Thoracic aorta endothelial cell (primary cell): ENCODE measurements around the gene SH3BP5. TPM values are rescaled to one million over a fixed set of nuclear protein-coding genes. Genes with fewer than 3 reads are reported as not detected.

ENCODE experiments used
- small RNA-seq: library from RNA; depleted of rRNA; stranded (forward); fragments of <200 nt; gene quantifications from one replicate; pipeline ENCODE3, GENCODE V24; 2012
- total RNA-seq: library from RNA; depleted of rRNA; stranded (reverse); fragments of >200 nt; gene quantifications from 2 replicates; pipeline ENCODE4 v1.2.3, GENCODE V29; 2012

Gene SH3BP5, protein sequence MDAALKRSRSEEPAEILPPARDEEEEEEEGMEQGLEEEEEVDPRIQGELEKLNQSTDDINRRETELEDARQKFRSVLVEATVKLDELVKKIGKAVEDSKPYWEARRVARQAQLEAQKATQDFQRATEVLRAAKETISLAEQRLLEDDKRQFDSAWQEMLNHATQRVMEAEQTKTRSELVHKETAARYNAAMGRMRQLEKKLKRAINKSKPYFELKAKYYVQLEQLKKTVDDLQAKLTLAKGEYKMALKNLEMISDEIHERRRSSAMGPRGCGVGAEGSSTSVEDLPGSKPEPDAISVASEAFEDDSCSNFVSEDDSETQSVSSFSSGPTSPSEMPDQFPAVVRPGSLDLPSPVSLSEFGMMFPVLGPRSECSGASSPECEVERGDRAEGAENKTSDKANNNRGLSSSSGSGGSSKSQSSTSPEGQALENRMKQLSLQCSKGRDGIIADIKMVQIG
- 88.2 and 112 TPM in 2 replicates for total RNA-seq

DNA sequence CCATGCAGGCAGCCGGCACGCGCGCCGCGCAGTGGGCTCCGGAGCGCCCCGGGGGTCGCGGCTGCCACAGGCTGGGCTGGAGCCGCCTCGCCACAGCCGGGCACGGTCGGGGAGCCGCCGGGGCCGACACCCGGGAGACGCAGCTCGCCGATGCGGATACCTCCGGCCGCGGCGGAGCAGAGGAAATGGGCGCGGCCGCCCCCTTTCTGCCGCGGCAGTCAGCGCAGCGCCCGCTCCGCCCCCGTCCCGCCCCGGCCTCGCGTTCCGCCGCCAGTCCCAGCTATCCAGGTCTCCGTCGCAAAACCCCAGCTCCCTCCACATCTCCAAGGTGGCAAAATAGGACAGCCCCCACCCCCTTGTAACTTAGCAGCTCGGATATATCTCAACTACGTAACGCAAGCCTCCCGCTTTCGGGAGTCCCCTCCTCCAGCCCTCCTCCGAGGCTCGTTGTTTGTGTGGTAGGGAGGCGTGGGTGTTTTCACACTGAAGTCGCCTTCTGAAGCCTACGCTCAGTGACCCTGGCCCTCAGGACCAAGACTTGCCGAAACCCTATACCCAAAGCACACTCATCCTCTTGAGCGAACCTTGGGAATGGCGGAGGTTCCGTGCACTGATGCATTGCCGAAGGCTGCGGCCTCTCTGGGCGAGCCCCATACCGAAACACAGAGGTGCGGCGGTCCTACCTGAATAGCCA, at the start of gene SH3BP5:
Gene SH3BP5, minus strand, starts transcription at position 182 of the 694 bp plus-strand sequence. Its CDS starts 178 bp downstream, at position 4.

DNA sequence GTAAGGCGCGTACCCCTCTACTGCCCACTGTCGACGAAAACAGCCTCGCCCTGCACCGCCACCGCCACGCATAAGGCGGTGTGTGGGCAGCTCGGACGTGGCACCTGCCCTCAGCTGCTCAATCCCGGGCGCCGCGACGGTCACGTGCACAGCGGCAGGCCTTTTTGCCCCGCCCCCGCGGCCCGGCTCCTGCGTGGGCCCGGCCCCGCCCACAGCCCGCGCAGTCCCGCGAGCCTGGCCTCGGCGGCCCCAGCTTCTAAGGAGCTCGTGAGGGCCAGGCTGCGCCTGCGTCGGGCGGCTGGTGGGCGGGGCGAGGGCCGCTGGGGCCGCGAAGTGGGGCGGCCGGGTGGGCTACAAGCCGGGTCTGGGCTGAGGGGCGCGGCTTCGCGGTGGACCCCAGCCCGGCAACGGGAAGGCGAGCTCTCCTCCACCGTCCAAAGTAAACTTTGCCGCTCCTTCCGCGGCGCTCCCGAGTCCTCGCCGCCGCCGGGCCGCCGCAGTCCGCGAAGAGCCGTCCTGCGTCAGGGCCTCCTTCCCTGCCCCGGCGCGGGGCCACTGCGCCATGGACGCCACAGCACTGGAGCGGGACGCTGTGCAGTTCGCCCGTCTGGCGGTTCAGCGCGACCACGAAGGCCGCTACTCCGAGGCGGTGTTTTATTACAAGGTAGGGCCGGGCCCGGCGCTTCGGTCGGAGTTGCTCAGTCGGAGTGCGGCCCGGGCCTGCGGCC, 126.3 kb downstream of the SH3BP5 start, which contains the start of gene CAPN7:
Gene CAPN7, plus strand, starts transcription at position 313 of the 728 bp plus-strand sequence. Its CDS starts 250 bp downstream, at position 563.

Small RNA genes lying within 50 kb of the gene (small RNA-seq; reads per million reads assigned to genes)
- not detected for gene HMGN2P7
- gene RNU6-454P: not detected

Other genes starting within 250 kb of the SH3BP5 start
- 24.5 and 26.1 TPM in 2 replicates for gene RBSN, start 233.4 kb downstream of the SH3BP5 start, total RNA-seq
- gene CAPN7, start 126.3 kb downstream of the SH3BP5 start, total RNA-seq: 41.2 and 52.9 TPM in 2 replicates
- gene METTL6, start 95.0 kb upstream of the SH3BP5 start, total RNA-seq: 27.5 and 38.2 TPM in 2 replicates
- gene EAF1, start 95.0 kb upstream of the SH3BP5 start, total RNA-seq: 30.2 and 35.6 TPM in 2 replicates
- gene COLQ, start 189.1 kb upstream of the SH3BP5 start, total RNA-seq: 0.13 and 1.1 TPM in 2 replicates